Activated CD4-positive, alpha-beta T cell treated with anti-CD3 and anti-CD28 coated beads, Interleukin-2, amount 10 ng/mL, durations not matched to agents 24 days and 14 days (primary cell): Measurements from ENCODE around the gene GPR84. TPM values are rescaled to one million over a fixed set of nuclear protein-coding genes. Genes with fewer than 3 reads are reported as not detected.
"Not testable (repeated sequence)": the region's sequence is repeated elsewhere in the genome, so short reads cannot be mapped to it uniquely, and the experiment has no call there.

Source experiments
- DNase-seq: peaks from one replicate; pipeline ENCODE4 v3.0.0; 2022
- H3K27ac Mint-ChIP-seq: one replicate; pipeline ENCODE4 v1.8.0; 2022; ENCODE audit warnings: mild to moderate bottlenecking, mixed read lengths
- H3K27me3 Mint-ChIP-seq: one replicate; pipeline ENCODE4 v1.8.0; 2022; ENCODE audit warnings: mixed read lengths
- H3K36me3 Mint-ChIP-seq: one replicate; pipeline ENCODE4 v1.8.0; 2022; ENCODE audit warnings: low read depth, mild to moderate bottlenecking, mixed read lengths
- H3K4me1 Mint-ChIP-seq: one replicate; pipeline ENCODE4 v1.8.0; 2021; ENCODE audit warnings: mixed read lengths
- H3K4me3 Mint-ChIP-seq: one replicate; pipeline ENCODE4 v1.8.0; 2022; ENCODE audit warnings: mild to moderate bottlenecking, moderate library complexity, mixed read lengths
- H3K9me3 Mint-ChIP-seq: one replicate; pipeline ENCODE4 v1.8.0; 2021; ENCODE audit warnings: mixed read lengths
- intact Hi-C: fragments of 100-400 bp; cut with micrococcal nuclease; formaldehyde crosslinking; loops from one replicate; pipeline ENCODE4 v1.15.1; 2023
- total RNA-seq: library from RNA; stranded (reverse); gene quantifications from 2 replicates; pipeline ENCODE4 v1.2.3, GENCODE V29; 2022

GPR84 gene
- total RNA-seq, 1 donor from 2014 or later, result 1.5 TPM

- intact Hi-C loops, result loop anchor here (1.0 to 10.0 kb wide), 4 partner anchors 35 to 355 kb away; partner anchors contain the start of genes CBX5, COPZ1, HNRNPA1 and HOXC8
- no peak overlapping the region for H3K4me3 Mint-ChIP-seq
- H3K9me3 Mint-ChIP-seq, result no peaks in the 10 kb centered on the region
- H3K4me1 Mint-ChIP-seq, result peaks cover 33% of the 10 kb centered on the region
- no peaks in the 10 kb centered on the region for H3K27me3 Mint-ChIP-seq
- DNase-seq, result no peak
- no peak overlapping the region for H3K27ac Mint-ChIP-seq
- no peaks in the 10 kb centered on the region for H3K36me3 Mint-ChIP-seq
Observed at GRCh38 chr12:54359762-54360351, 4.4 kb downstream of the GPR84 start.

- intact Hi-C loops, result loop anchor here (1.0 kb wide), 3 partner anchors 34 to 139 kb away; partner anchors contain the start of genes CBX5, COPZ1 and HNRNPA1
- Mint-ChIP-seq H3K4me1 (peaks cover 28% of the 10 kb centered on the region), H3K36me3 (peaks cover 3% of the 10 kb centered on the region), H3K4me3 (no peak overlapping the region), H3K9me3 (no peaks in the 10 kb centered on the region), H3K27ac (no peak overlapping the region), H3K27me3 (no peaks in the 10 kb centered on the region)
- peak; percentile 98 for DNase-seq
Observed at GRCh38 chr12:54358945-54359761, 5.1 kb downstream of the GPR84 start.

GRCh38 chr12:54358191-54358944 lies 5.9 kb downstream of the GPR84 start:
- peak; percentile 88 for DNase-seq
- H3K27me3 Mint-ChIP-seq, result no peaks in the 10 kb centered on the region
- intact Hi-C loops, result no loop called here

GRCh38 chr12:54357506-54358190 lies 6.6 kb downstream of the GPR84 start:
- H3K27me3 Mint-ChIP-seq, result no peaks in the 10 kb centered on the region
- no peak overlapping the region for H3K27ac Mint-ChIP-seq
- H3K4me3 Mint-ChIP-seq, result no peak overlapping the region
- intact Hi-C loops, result no loop called here
- peaks cover 5% of the 10 kb centered on the region for H3K36me3 Mint-ChIP-seq
- H3K9me3 Mint-ChIP-seq, result no peaks in the 10 kb centered on the region
- no peak for DNase-seq
- peaks cover 24% of the 10 kb centered on the region for H3K4me1 Mint-ChIP-seq

More at GRCh38 chr12:54358191-54358944, 5.9 kb downstream of the GPR84 start:
- H3K4me1 Mint-ChIP-seq, result peaks cover 23% of the 10 kb centered on the region
- no peaks in the 10 kb centered on the region for H3K9me3 Mint-ChIP-seq
- H3K4me3 Mint-ChIP-seq, result no peak overlapping the region
- no peak overlapping the region for H3K27ac Mint-ChIP-seq
- H3K36me3 Mint-ChIP-seq, result peaks cover 5% of the 10 kb centered on the region

- no peak overlapping the region for H3K4me3 Mint-ChIP-seq
- H3K27me3 Mint-ChIP-seq, result no peaks in the 10 kb centered on the region
- no peaks in the 10 kb centered on the region for H3K9me3 Mint-ChIP-seq
- H3K27ac Mint-ChIP-seq, result no peak overlapping the region
- H3K4me1 Mint-ChIP-seq, result peaks cover 29% of the 10 kb centered on the region
- intact Hi-C loops, result no loop called here
- no peak for DNase-seq
- H3K36me3 Mint-ChIP-seq, result peaks cover 10% of the 10 kb centered on the region
Observed at GRCh38 chr12:54356951-54357356, 7.3 kb downstream of the GPR84 start.

GRCh38 chr12:54356228-54356627 lies 8.1 kb downstream of the GPR84 start:
- H3K27me3 Mint-ChIP-seq, result no peaks in the 10 kb centered on the region
- no peak overlapping the region for H3K27ac Mint-ChIP-seq
- peaks cover 18% of the 10 kb centered on the region for H3K36me3 Mint-ChIP-seq
- H3K9me3 Mint-ChIP-seq, result no peaks in the 10 kb centered on the region
- peaks cover 37% of the 10 kb centered on the region for H3K4me1 Mint-ChIP-seq
- no peak overlapping the region for H3K4me3 Mint-ChIP-seq
- intact Hi-C loops, result no loop called here
- no peak for DNase-seq

GRCh38 chr12:54355104-54355815 lies 9.0 kb downstream of the GPR84 start:
- Mint-ChIP-seq H3K4me1 (peaks cover 34% of the 10 kb centered on the region), H3K27ac (no peak overlapping the region), H3K27me3 (no peaks in the 10 kb centered on the region), H3K9me3 (no peaks in the 10 kb centered on the region), H3K36me3 (peaks cover 27% of the 10 kb centered on the region), H3K4me3 (no peak overlapping the region)
- DNase-seq, result no peak
- intact Hi-C loops, result no loop called here

- H3K9me3 Mint-ChIP-seq, intact Hi-C loops, H3K27ac Mint-ChIP-seq, H3K4me3 Mint-ChIP-seq, H3K27me3 Mint-ChIP-seq, DNase-seq: not testable (repeated sequence)
- Mint-ChIP-seq H3K4me1 (peaks cover 34% of the 10 kb centered on the region), H3K36me3 (peaks cover 36% of the 10 kb centered on the region)
Observed at GRCh38 chr12:54354271-54354670, 10.0 kb downstream of the GPR84 start.

GRCh38 chr12:54352891-54353874 lies 11.1 kb downstream of the GPR84 start:
- H3K27me3 Mint-ChIP-seq, result no peaks in the 10 kb centered on the region

GRCh38 chr12:54352022-54352531 lies 12.2 kb downstream of the GPR84 start:
- H3K27ac Mint-ChIP-seq, result peak overlapping the region; percentile 72
- intact Hi-C loops, result loop anchor here (1.0 kb wide), 1 partner anchor 27 kb away; the partner anchor contains the start of gene COPZ1
- H3K4me3 Mint-ChIP-seq, result peak overlapping the region; percentile 71
- peaks cover 51% of the 10 kb centered on the region for H3K36me3 Mint-ChIP-seq
- no peaks in the 10 kb centered on the region for H3K9me3 Mint-ChIP-seq
- H3K27me3 Mint-ChIP-seq, result no peaks in the 10 kb centered on the region
- peak; percentile 72 for DNase-seq
- H3K4me1 Mint-ChIP-seq, result peaks cover 32% of the 10 kb centered on the region

More at GRCh38 chr12:54352891-54353874, 11.1 kb downstream of the GPR84 start:
- intact Hi-C loops, result loop anchor here (1.0 kb wide), 1 partner anchor 28 kb away; the partner anchor contains the start of gene COPZ1
- peaks cover 34% of the 10 kb centered on the region for H3K4me1 Mint-ChIP-seq
- H3K36me3 Mint-ChIP-seq, result peaks cover 42% of the 10 kb centered on the region
- H3K4me3 Mint-ChIP-seq, result peak overlapping the region; percentile 71
- no peak for DNase-seq
- no peaks in the 10 kb centered on the region for H3K9me3 Mint-ChIP-seq
- peak overlapping the region; percentile 72 for H3K27ac Mint-ChIP-seq

- no peak for DNase-seq
- Mint-ChIP-seq H3K9me3 (no peaks in the 10 kb centered on the region), H3K36me3 (peaks cover 55% of the 10 kb centered on the region), H3K27ac (no peak overlapping the region), H3K27me3 (no peaks in the 10 kb centered on the region), H3K4me1 (peaks cover 26% of the 10 kb centered on the region), H3K4me3 (no peak overlapping the region)
- intact Hi-C loops, result no loop called here
Observed at GRCh38 chr12:54351341-54351740, 12.9 kb downstream of the GPR84 start.

- H3K27ac Mint-ChIP-seq, result no peak overlapping the region
- no peak overlapping the region for H3K4me3 Mint-ChIP-seq
- H3K4me1 Mint-ChIP-seq, result peaks cover 26% of the 10 kb centered on the region
- DNase-seq, result no peak
- intact Hi-C loops, result no loop called here
- H3K9me3 Mint-ChIP-seq, result no peaks in the 10 kb centered on the region
- H3K27me3 Mint-ChIP-seq, result no peaks in the 10 kb centered on the region
- H3K36me3 Mint-ChIP-seq, result peaks cover 55% of the 10 kb centered on the region
Observed at GRCh38 chr12:54350743-54351142, 13.5 kb downstream of the GPR84 start.
